NCI-H2081 treated with DMSO at 0.1 percent for 48 hours (cell line): ENCODE data around the gene UGT3A2.

Experiments
- DNase-seq: peaks from one replicate; lab custom pipeline; 2025; lab: John Stamatoyannopoulos, UW

Gene UGT3A2

GRCh38 chr5:36007366-36007765 lies 59.3 kb downstream of the UGT3A2 start:
- no peak for DNase-seq

GRCh38 chr5:36006163-36006562 lies 60.5 kb downstream of the UGT3A2 start:
- DNase-seq, result no peak

GRCh38 chr5:36001032-36001431 lies 65.7 kb downstream of the UGT3A2 start:
- no peak for DNase-seq

GRCh38 chr5:35999547-35999946 lies 67.1 kb downstream of the UGT3A2 start:
- DNase-seq, result no peak

GRCh38 chr5:35996076-35996475 lies 70.6 kb downstream of the UGT3A2 start:
- DNase-seq, result no peak

GRCh38 chr5:35990941-35991611 lies 75.6 kb downstream of the UGT3A2 start, which contains the start of gene UGT3A1:
UGT3A1 (minus strand) TSS chr5:35991390; CDS start chr5:35991240, 150 bp downstream.
- no peak for DNase-seq

- DNase-seq, result no peak
Measured at GRCh38 chr5:35990520-35990919, 76.2 kb downstream of the UGT3A2 start.

GRCh38 chr5:35988529-35988928 lies 78.2 kb downstream of the UGT3A2 start:
- no peak for DNase-seq

GRCh38 chr5:35987776-35988175 lies 78.9 kb downstream of the UGT3A2 start:
- DNase-seq, result no peak
